ENCODE results near the gene AP3B1.

Gene AP3B1

DNA sequence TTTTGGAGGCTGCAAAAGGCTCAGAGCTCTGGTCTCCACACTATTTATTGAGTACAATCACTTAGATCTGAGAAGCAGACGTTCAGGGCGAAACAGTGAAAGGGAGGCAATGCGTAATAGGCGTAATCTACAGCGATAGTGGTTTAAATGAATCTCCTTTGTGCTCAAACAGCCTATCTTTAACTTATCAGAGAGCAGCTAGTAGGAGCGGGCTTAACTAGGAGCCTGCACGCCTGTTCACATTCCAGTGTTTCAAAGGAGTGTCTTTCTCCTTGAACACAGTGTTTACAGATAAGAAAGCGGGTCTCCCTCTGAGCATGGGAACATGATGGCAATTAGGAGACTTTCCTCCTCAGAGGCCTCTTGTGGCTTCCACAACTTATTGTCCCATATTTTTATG lies 49.4 kb downstream of the AP3B1 start:
- Mint-ChIP-seq H3K9me3 (no peaks in the 10 kb centered on the region), H3K27ac (no peak overlapping the region), H3K4me1 (no peaks in the 10 kb centered on the region), H3K36me3 (peaks cover 16% of the 10 kb centered on the region), H3K4me3 (no peak overlapping the region), H3K27me3 (no peaks in the 10 kb centered on the region)
- CTCF ChIA-PET = no interaction called here
- DNase-seq = no peak

DNA sequence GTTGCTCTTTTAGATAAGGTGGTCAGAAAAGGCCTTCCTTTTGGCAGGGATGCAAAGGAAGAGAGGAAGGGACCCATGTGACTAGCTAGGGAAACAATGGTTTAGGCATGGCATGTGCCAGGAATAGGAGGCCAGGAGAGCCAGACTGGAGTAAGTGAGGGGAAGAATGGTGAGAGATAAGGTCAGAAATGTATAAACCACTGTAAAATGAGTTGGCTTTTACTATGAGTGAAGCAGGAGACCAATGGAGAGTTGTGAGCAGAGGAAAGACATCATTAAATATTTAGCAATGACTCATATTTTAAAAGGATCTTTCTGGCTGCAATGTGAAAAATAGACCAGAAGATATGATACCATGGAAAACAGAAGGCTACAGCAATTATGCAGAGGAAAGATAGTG lies 50.9 kb downstream of the AP3B1 start:
- H3K9me3 Mint-ChIP-seq = no peaks in the 10 kb centered on the region
- no peaks in the 10 kb centered on the region for H3K27me3 Mint-ChIP-seq
- DNase-seq = no peak
- CTCF ChIA-PET = no interaction called here
- no peak overlapping the region for H3K27ac Mint-ChIP-seq
- no peak overlapping the region for H3K4me3 Mint-ChIP-seq
- H3K36me3 Mint-ChIP-seq = peaks cover 16% of the 10 kb centered on the region
- H3K4me1 Mint-ChIP-seq = no peaks in the 10 kb centered on the region

DNA sequence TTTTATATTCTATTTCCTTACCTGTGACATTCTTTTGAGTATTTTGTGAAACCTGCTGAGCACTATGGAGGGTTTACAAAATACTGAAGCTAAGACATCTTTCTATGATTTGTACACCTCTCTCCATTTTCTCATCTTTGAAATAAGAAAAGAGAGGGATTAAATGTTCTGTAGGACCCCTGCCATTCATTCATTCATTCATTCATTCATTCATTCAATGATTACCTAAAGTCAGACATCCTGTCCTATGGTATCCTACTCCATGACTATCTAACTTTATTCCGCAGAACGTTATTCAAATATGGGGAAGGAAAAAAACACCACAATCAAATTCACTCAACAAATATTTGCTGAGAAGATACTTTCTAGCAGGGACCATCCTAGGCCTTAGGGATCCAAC lies 51.4 kb downstream of the AP3B1 start:
- no peaks in the 10 kb centered on the region for H3K27me3 Mint-ChIP-seq
- CTCF ChIA-PET = no interaction called here
- DNase-seq = no peak
- no peak overlapping the region for H3K4me3 Mint-ChIP-seq
- H3K9me3 Mint-ChIP-seq = no peaks in the 10 kb centered on the region
- peaks cover 17% of the 10 kb centered on the region for H3K36me3 Mint-ChIP-seq
- no peaks in the 10 kb centered on the region for H3K4me1 Mint-ChIP-seq
- H3K27ac Mint-ChIP-seq = no peak overlapping the region

DNA sequence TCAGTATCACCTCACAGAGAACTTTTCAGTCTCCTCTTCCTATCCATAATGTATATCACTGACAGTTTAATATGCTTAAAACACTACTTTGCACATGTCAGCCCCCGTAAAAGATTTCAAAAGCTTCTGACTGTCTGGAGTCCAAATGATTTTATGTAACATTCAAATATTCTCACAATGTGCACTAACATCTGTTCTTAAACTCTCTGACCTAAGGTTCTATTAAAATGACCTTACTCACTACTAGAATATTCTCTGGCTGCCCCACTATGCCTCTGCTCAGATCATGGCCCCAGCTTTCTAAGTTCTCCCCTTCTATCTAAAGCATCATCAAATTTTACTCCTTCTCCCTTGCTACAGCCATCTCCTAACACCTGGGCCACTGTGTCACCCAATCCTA lies 52.5 kb downstream of the AP3B1 start:
- no peaks in the 10 kb centered on the region for H3K27me3 Mint-ChIP-seq
- no peak overlapping the region for H3K27ac Mint-ChIP-seq
- CTCF ChIA-PET = no interaction called here
- no peak overlapping the region for H3K4me3 Mint-ChIP-seq
- peaks cover 20% of the 10 kb centered on the region for H3K36me3 Mint-ChIP-seq
- no peaks in the 10 kb centered on the region for H3K9me3 Mint-ChIP-seq
- no peaks in the 10 kb centered on the region for H3K4me1 Mint-ChIP-seq
- DNase-seq = no peak

DNA sequence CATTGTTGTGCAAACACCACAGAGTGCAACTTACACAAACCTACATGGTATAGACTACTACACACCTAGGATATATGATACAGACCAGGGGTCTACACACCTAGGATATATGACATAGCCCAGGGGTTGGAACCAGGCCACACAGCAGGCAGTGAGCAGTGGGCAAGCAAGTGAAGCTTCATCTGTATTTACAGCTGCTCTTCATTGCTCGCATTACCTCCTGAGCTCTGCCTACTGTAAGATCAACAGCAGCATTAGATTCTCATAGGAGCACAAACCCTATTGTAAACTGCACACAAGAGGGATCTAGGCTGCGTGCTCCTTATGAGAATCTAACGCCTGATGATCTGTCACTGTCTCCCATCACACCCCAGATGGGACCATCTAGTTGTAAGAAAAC lies 56.6 kb downstream of the AP3B1 start:
- Mint-ChIP-seq H3K4me1 (no peaks in the 10 kb centered on the region), H3K36me3 (peaks cover 16% of the 10 kb centered on the region), H3K27me3 (no peaks in the 10 kb centered on the region), H3K4me3 (no peak overlapping the region), H3K9me3 (no peaks in the 10 kb centered on the region), H3K27ac (no peak overlapping the region)
- DNase-seq = no peak
- CTCF ChIA-PET = no interaction called here

DNA sequence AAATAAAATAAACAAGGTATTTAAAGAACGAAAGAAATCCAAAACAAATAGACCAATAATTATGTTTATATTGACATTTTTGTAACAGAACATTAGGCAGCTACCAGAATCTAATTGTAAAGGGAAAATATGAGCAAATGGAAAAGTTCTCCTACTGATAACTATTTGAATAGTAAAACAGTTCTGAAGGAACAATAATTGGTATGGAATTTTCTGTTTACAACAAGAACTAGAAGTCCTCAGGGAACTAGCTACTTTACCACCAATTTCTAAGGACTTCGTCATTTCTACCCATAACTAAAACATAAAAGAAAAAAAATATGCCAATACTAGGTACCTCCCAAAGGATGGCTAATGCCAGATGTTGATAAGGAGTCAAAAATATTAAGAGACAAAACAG lies 58.5 kb downstream of the AP3B1 start:
- no peak for DNase-seq
- H3K27ac Mint-ChIP-seq = no peak overlapping the region
- no peak overlapping the region for H3K4me3 Mint-ChIP-seq
- CTCF ChIA-PET = interaction anchor here (0.6 to 0.8 kb wide), 2 partner anchors 15 to 27 kb away, joined by 3 read pairs; no protein-coding TSS in a partner anchor
- no peaks in the 10 kb centered on the region for H3K9me3 Mint-ChIP-seq
- H3K4me1 Mint-ChIP-seq = no peaks in the 10 kb centered on the region
- no peaks in the 10 kb centered on the region for H3K27me3 Mint-ChIP-seq
- peaks cover 16% of the 10 kb centered on the region for H3K36me3 Mint-ChIP-seq

DNA sequence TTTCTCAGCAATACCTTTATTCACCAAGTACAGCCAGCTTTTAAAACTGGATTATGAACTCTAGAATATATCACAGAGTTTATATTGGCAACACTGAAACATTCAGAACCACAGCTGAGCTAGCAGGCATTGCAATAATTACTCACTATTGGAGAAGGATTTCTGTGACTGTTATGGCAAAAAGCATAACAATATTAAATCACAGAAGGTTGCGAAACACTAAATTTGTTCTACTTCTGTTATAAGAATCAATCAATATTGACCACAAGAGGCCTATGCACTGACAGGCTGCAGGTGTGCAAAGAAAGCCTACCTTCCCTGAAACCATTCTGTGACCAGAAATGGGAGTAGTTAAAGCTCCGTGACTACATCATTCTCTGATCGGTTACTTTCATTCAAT lies 59.2 kb downstream of the AP3B1 start:
- Mint-ChIP-seq H3K9me3 (no peaks in the 10 kb centered on the region), H3K27me3 (no peaks in the 10 kb centered on the region), H3K4me3 (no peak overlapping the region), H3K36me3 (peaks cover 15% of the 10 kb centered on the region), H3K27ac (no peak overlapping the region), H3K4me1 (no peaks in the 10 kb centered on the region)
- CTCF ChIA-PET = no interaction called here
- DNase-seq = no peak

DNA sequence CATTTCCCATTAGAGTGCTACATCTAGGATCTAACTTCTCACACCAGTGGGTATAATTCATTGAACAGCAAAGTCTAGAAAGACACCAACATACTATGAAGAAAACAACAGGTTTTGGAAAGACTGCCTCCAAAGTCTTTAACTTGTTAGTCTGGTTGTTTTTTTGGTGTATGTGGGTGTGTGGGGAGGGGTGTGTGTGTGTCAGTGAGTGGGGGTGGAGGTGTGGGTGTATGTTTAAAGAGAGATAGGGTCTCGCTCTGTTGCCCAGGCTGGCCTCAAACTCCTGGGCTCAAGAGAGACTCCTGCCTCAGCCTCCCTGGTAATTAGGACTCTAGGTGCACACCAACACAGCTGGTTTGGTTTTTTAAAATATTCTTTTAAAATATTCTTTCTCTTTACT lies 59.7 kb downstream of the AP3B1 start:
- Mint-ChIP-seq H3K4me1 (no peaks in the 10 kb centered on the region), H3K36me3 (peaks cover 10% of the 10 kb centered on the region), H3K4me3 (no peak overlapping the region), H3K9me3 (no peaks in the 10 kb centered on the region), H3K27ac (no peak overlapping the region), H3K27me3 (no peaks in the 10 kb centered on the region)
- DNase-seq = no peak
- CTCF ChIA-PET = no interaction called here

DNA sequence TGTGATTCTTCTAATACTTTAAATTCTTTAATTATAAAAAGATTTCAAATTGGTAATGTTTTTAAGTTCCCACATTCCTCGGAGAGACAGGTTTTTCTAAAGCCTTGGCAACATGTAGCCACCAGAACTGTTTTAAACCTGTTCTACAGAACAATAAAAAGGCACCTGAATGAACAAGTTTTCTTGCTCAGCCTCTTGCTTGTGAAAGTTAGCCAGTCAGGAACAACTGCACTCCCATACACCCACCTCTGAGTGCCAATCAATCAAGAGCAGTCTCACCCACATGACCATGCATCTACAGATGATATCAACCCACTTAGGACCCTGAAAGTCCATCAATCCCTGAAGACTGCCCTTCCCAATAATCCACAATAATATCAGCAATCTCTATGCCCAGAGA lies 62.3 kb downstream of the AP3B1 start:
- Mint-ChIP-seq H3K27ac (no peak overlapping the region), H3K4me1 (no peaks in the 10 kb centered on the region), H3K4me3 (no peak overlapping the region), H3K9me3 (no peaks in the 10 kb centered on the region), H3K27me3 (no peaks in the 10 kb centered on the region), H3K36me3 (no peaks in the 10 kb centered on the region)
- CTCF ChIA-PET = no interaction called here
- no peak for DNase-seq

DNA sequence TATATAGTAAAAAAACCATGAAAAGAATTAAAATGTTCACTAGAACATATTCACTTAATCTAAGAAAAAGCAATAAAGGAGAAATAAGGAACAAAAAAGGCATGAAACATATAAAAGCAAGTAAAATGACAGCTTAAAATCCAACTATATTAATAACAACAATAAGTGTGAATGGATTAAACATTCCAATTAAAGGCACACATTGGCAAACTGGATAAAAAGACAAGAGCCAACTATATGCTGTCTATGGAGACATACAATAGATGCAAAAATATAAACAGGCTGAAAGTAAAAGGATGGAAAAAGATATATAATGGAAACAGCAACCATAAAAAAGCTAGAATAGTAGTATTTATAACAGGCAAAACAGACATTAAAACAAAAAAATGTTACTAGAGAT lies 70.1 kb downstream of the AP3B1 start:
- DNase-seq = no peak
- no peaks in the 10 kb centered on the region for H3K27me3 Mint-ChIP-seq
- no peaks in the 10 kb centered on the region for H3K9me3 Mint-ChIP-seq
- H3K27ac Mint-ChIP-seq = no peak overlapping the region
- CTCF ChIA-PET = no interaction called here
- H3K4me3 Mint-ChIP-seq = no peak overlapping the region
- H3K4me1 Mint-ChIP-seq = peaks cover 5% of the 10 kb centered on the region
- peaks cover 31% of the 10 kb centered on the region for H3K36me3 Mint-ChIP-seq

DNA sequence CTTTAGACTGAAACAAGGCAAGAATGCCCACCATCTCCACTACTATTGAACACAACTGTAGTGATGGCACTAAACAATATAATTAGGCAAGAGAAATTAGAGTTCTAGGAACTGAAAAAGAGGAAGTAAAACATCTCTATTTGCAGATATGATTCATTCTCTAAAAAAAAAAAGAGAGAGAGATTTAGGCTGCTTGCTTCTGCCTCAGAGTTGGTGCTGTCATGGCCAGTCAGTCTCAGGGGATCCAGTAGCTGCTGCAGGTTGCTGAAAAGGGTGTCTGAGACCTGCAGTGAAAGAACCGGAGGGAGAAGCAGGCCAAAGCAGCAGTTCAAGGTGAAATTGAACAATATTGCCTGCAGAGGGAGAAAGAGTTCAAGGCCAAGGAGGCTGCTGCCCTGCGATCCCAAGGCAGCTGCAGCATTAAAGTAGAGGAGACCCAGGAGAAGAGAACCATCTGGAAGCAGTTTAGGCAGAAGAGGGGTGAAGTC lies 72.5 kb downstream of the AP3B1 start:
- Mint-ChIP-seq H3K27me3 (no peaks in the 10 kb centered on the region), H3K4me1 (peaks cover 5% of the 10 kb centered on the region), H3K9me3 (no peaks in the 10 kb centered on the region), H3K27ac (no peak overlapping the region), H3K4me3 (no peak overlapping the region), H3K36me3 (peaks cover 31% of the 10 kb centered on the region)
- DNase-seq = no peak
- CTCF ChIA-PET = interaction anchor here (1.2 kb wide), 1 partner anchor 14 kb away, joined by 3 read pairs; no protein-coding TSS in a partner anchor

DNA sequence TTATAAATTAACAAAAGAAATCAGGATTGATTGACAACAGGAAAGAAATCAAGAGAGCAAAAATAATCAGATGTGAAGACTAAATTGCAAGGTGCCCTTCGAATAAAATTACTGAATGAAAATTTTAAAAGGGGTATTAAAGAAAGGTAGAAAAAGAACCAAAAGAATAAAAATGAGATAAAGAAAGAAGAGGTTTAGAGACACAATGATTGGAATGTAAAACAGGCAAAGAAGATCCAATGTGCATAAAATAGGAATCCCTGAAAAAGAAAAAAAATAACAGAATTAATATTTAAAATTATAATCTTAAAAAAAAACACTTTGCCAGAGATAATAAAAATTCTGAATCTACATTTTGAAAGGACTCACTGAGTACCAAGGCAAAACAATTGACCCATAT lies 73.0 kb downstream of the AP3B1 start:
- CTCF ChIA-PET = interaction anchor here (1.2 kb wide), 1 partner anchor 15 kb away, joined by 3 read pairs; no protein-coding TSS in a partner anchor
- no peak for DNase-seq
- Mint-ChIP-seq H3K36me3 (peaks cover 31% of the 10 kb centered on the region), H3K4me3 (no peak overlapping the region), H3K4me1 (peaks cover 5% of the 10 kb centered on the region), H3K27me3 (no peaks in the 10 kb centered on the region), H3K9me3 (no peaks in the 10 kb centered on the region), H3K27ac (no peak overlapping the region)

DNA sequence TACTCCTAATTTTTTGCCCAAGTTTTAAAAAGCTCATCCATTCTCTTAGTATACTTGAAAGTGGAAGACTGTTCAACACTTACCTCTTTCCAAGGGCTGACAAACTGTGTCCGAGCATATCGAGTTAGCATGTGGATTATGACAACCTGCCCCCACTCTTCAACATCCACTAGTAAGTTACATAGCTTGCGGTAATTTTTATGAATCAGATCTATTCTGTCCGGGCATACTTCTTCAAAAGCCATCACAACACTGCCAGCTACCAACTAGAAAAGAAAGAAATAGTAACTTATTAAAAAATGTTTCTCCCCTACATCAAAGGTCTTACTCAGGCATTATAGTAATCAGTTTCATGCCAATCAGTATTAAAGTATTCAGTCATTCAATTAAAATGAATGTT lies 78.5 kb downstream of the AP3B1 start:
- no peaks in the 10 kb centered on the region for H3K4me1 Mint-ChIP-seq
- H3K9me3 Mint-ChIP-seq = no peaks in the 10 kb centered on the region
- H3K27ac Mint-ChIP-seq = no peak overlapping the region
- DNase-seq = no peak
- no peaks in the 10 kb centered on the region for H3K27me3 Mint-ChIP-seq
- H3K4me3 Mint-ChIP-seq = no peak overlapping the region
- peaks cover 16% of the 10 kb centered on the region for H3K36me3 Mint-ChIP-seq
- CTCF ChIA-PET = no interaction called here

DNA sequence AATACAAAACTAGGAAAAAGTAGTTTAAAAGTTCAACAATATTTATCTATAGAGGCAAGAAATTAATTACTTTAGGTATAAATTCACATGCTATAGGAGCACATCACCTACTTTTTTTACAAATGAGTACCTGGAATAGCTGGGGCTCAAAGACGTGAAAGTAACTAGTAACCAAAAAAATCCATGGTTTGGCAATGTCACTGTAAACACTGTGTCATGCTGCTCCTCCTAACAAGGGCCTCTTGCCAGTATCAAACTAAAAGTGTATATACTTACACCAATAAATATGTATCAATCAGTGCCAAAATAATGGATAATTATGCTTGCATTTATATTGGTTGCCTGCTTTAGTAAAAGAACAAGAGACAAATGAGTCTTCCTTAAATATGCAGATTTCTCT lies 78.9 kb downstream of the AP3B1 start:
- no peak overlapping the region for H3K27ac Mint-ChIP-seq
- H3K4me1 Mint-ChIP-seq = no peaks in the 10 kb centered on the region
- no peak overlapping the region for H3K4me3 Mint-ChIP-seq
- CTCF ChIA-PET = no interaction called here
- no peaks in the 10 kb centered on the region for H3K9me3 Mint-ChIP-seq
- H3K27me3 Mint-ChIP-seq = no peaks in the 10 kb centered on the region
- no peak for DNase-seq
- peaks cover 16% of the 10 kb centered on the region for H3K36me3 Mint-ChIP-seq

DNA sequence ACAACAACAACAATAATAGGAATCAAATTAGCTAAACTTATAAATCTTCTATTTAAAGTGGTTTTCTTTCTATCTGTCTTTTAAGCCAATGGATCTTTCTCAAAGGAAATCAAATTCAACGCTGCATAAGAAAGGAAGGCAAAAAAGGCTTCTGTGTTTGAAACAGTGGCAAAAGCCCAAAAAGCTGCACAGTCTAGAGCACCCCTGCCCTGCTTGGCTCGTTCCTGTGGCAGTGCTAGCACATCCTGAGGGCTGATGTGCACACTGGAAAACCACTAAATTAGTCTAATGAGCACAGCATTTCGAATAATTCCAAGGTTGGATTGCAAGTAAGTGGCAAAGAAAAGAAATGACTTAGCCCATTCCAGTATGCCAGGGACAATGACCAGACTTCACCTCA lies 80.7 kb downstream of the AP3B1 start:
- no peak for DNase-seq
- H3K36me3 Mint-ChIP-seq = peaks cover 12% of the 10 kb centered on the region
- CTCF ChIA-PET = no interaction called here
- H3K27ac Mint-ChIP-seq = no peak overlapping the region
- H3K9me3 Mint-ChIP-seq = no peaks in the 10 kb centered on the region
- H3K4me1 Mint-ChIP-seq = no peaks in the 10 kb centered on the region
- H3K4me3 Mint-ChIP-seq = no peak overlapping the region
- no peaks in the 10 kb centered on the region for H3K27me3 Mint-ChIP-seq

DNA sequence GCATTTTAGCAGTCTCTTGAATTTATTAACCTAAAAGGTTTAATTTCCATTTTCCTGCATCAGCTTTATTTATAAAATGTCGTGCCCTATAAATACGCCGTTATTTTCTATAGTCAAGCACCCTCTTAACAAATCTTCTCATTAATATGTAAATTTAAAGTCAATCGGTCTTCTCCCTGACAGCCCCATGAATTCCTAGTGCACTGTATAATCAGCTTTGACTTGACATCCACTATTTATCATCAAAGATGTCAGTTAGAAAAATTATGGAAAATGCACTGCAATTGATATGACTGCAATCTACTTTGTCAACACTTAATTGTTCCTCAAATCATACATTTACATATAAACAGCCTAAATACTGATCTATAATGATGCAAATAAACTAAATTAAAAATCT lies 83.4 kb downstream of the AP3B1 start:
- H3K4me1 Mint-ChIP-seq = no peaks in the 10 kb centered on the region
- H3K4me3 Mint-ChIP-seq = no peak overlapping the region
- peaks cover 21% of the 10 kb centered on the region for H3K36me3 Mint-ChIP-seq
- DNase-seq = no peak
- CTCF ChIA-PET = no interaction called here
- no peaks in the 10 kb centered on the region for H3K27me3 Mint-ChIP-seq
- no peak overlapping the region for H3K27ac Mint-ChIP-seq
- H3K9me3 Mint-ChIP-seq = no peaks in the 10 kb centered on the region
